Measurements from ENCODE around the gene ARHGAP1.

- TF ChIP-seq, protein P1, sequence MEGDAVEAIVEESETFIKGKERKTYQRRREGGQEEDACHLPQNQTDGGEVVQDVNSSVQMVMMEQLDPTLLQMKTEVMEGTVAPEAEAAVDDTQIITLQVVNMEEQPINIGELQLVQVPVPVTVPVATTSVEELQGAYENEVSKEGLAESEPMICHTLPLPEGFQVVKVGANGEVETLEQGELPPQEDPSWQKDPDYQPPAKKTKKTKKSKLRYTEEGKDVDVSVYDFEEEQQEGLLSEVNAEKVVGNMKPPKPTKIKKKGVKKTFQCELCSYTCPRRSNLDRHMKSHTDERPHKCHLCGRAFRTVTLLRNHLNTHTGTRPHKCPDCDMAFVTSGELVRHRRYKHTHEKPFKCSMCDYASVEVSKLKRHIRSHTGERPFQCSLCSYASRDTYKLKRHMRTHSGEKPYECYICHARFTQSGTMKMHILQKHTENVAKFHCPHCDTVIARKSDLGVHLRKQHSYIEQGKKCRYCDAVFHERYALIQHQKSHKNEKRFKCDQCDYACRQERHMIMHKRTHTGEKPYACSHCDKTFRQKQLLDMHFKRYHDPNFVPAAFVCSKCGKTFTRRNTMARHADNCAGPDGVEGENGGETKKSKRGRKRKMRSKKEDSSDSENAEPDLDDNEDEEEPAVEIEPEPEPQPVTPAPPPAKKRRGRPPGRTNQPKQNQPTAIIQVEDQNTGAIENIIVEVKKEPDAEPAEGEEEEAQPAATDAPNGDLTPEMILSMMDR (IDR thresholded peaks at IDR 0.05), result no peak
- TF ChIP-seq, protein P2, sequence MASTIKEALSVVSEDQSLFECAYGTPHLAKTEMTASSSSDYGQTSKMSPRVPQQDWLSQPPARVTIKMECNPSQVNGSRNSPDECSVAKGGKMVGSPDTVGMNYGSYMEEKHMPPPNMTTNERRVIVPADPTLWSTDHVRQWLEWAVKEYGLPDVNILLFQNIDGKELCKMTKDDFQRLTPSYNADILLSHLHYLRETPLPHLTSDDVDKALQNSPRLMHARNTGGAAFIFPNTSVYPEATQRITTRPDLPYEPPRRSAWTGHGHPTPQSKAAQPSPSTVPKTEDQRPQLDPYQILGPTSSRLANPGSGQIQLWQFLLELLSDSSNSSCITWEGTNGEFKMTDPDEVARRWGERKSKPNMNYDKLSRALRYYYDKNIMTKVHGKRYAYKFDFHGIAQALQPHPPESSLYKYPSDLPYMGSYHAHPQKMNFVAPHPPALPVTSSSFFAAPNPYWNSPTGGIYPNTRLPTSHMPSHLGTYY (CRISPR knock-in tag; IDR thresholded peaks at IDR 0.05), result no peak
- TF ChIP-seq ZNF232 (CRISPR knock-in tag; IDR thresholded peaks at IDR 0.05) (no peak), GABPB1 (CRISPR knock-in tag; IDR thresholded peaks at IDR 0.05) (no peak)
These were observed 6.8 kb downstream of the ARHGAP1 start for GRCh38 chr11:46693597-46694012.
